GM18909 (cell line): ENCODE data around the gene C4orf36.

Source experiments
- ATAC-seq: cut with Tn5 transposase; IDR thresholded peaks from one replicate; pipeline ENCODE4 v1.9.1; 2021; ENCODE audit warnings: mild to moderate bottlenecking; ENCODE audit not compliant: unreplicated experiment, poor library complexity

C4orf36 gene, protein sequence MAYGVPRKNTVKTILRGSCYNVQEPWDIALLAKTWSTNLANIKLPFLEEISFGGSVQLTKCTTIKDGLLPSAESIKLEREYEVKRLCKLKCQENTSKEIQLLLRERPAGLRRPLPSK

DNA sequence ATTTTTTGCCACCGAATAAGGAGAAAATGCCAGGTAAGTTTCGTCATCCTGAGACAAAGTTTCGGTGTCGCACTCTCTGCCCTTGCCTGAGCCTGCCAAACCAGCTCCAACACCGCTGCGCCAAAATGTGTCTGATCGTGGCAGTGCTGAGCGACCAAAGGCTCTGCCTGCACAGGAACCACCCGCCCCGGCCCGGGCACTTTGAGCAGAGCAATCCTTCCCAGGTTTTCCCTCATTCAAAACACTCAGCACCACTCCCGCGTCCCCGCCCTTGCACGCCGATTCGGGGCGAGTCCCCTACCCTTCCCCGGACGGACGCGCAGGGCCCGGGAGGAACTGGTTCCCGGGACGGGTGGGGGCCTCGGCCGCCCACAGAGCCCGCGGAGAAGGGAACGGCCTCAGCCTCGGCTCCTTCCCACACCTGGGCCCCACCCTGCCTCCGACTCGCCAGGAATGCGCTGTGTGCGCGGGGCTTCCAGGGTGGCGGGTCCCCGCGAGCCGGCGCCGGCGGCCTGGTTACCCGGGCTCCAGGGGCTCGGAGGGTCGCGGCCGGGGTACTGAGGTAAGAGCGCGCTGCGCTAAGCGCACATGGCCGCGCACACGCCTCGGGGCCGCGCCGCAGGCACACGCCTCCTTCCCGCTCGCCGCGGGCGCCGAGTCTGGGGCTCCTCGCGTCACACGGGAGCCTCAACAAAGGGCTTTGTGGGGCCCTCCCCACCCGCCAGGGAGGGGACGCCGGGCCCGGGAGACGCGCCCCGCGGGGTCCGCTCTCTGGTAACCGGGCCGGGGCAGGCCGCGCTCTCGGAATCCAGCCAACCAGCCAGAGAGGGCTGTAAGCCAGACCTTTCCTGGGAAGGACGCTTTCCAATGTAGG lies at the start of gene C4orf36:
TSS of gene C4orf36 (minus strand) at position 661 of the 874 bp plus-strand sequence. CDS start 902 bp downstream, outside the sequence.
- peak; percentile 63 for ATAC-seq

DNA sequence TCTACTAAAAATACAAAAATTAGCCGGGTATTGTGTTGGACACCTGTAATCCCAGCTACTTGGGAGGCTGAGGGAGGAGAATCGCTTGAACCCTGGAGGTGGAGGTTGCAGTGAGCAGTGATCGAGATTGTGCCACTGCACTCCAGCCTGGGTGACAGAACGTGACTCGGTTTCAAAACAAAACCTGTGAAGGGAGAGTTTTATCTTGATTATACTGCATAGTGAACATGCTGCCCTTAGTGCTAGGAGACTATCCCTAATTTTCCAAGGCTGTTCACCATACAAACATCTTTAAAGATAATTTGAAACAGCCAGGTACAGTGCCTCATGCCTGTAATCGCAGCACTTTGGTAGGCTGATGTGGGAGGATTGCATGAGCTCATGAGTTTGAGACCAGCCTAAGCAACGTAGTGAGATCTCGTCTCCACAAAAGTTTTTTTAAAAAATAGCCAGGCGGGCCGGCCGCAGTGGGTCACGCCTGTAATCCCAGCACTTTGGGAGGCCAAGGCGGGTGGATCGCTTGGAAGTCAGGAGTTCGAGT lies 48.8 kb upstream of the C4orf36 start:
- ATAC-seq, result no peak

DNA sequence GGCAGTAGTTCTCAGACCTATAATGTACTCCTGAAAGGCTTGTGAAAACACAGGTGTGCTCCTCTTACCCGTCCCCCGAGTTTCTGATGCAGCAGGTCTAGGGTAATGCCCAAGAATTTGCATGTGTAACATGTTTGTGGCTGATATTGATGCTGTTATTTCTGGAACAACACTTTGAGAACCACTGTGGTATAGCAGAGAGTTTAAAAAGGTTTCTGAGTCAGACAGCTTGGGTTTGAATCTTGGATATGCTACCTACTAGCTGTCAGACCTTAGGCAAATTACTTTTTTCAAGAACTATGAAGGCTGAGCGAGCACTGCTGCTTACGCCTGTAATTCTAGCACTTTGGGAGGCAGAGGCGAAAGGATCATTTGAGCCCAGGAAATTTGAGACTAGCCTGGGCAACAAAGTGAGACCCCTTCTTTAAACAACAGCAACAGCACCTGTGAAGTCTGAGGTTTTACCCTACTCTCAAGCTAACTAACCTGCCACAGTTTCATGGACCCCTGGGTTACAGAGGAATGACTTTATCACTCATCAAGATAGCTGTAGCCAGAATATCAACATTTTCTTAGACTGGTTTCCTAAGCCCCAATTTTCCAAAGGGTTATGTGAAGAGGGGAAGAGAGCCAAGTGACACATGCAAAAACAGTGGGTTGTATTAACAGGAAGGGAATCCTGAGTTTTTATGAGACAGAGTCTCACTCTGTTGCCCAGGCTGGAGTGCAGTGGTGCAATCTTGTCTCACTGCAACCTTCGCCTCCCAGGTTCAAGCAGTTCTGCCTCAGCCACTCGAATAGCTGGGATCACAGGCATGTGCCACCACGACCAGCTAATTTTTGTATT lies 47.7 kb upstream of the C4orf36 start:
- ATAC-seq, result peak; percentile 64

DNA sequence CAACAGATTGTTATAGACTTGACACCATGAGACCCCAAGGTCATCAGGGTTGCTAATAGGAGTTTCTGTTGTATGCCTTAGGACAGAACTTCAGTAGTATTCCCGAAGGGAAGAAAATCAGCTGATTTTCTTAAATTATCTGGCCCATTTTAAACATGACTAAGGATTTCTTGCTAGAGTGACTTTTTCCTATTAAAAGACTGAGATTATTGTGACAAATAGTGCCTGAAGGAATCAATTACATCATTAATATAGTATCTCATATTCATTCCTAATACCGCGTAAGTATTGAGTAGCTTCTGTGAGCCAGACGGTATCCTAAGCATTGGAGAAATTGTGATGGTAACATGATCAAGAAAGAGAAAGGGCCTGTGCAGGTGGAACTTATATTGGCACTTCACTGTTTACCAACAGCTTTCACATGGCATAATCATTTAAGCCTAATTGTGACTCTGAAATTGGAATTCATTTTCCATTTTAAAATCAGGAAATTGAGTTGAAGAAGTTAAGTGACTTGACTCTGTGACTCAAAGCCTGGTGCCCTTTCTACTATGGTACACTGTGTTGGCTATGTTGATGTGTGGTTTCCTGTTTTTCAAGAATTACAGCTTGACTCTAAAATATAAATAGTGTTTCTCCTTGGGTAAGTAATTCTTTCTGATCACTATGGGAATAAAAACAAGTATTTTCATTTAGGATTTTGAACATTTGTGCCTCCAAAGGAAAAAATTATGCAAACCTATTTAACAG lies 46.7 kb upstream of the C4orf36 start:
- ATAC-seq, result no peak

DNA sequence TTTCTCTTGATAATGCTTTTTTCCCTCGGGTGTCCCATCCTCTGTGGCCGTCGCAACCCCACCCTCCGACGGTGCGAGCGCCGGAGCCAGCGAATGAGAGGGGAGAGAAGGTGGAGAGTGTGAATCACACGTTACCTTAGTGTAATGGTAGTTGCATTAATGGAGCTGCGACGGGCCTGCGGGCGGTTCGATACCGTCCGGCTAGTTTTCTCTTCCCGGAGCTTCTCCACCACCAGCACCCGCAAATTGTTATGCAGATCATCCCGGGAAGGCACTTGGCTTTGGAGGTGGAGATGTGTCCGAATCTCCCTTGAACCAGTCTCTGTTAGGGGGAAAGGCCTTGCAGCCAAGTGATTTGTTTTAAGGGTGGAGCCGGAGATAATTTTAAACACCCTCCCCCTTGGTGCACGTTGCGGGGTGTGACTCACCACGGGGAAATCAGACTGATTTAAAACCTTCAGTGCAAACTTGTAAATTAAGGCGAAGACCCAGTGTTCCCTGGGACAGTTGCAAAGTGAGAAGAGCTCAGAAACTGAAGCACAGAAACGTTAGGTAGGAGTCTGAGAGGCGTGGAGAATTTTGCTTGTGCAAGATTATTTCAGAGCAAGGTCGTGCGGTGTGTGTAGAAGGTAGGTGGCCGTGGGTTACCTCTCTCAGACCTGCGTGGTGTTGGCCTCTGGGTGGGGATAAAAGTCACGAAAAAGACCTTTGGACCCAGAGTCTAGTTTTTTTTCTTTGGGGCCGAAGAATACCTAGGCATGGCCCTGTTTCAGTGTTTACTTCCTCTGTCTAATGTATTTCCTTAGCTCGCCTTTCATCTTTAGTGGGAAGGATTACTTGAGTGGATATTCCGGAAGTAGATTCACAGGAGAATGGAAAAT lies 43.9 kb upstream of the C4orf36 start:
- peak; percentile 36 for ATAC-seq

DNA sequence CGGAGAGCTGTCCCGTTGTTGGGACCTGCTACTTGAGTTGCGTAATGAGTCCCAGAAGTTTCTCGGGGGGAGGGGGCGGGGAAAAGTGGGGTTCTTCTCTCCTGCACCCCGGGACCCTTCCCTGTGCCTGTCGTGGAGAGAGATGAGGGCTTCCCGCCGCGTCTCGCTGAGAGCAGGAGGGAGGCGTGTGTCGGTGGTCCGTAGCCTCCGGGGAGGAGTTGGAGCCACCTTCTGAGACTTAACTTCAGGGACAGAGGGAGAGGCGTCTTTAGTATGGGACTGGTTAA lies 43.3 kb upstream of the C4orf36 start:
- ATAC-seq, result no peak

DNA sequence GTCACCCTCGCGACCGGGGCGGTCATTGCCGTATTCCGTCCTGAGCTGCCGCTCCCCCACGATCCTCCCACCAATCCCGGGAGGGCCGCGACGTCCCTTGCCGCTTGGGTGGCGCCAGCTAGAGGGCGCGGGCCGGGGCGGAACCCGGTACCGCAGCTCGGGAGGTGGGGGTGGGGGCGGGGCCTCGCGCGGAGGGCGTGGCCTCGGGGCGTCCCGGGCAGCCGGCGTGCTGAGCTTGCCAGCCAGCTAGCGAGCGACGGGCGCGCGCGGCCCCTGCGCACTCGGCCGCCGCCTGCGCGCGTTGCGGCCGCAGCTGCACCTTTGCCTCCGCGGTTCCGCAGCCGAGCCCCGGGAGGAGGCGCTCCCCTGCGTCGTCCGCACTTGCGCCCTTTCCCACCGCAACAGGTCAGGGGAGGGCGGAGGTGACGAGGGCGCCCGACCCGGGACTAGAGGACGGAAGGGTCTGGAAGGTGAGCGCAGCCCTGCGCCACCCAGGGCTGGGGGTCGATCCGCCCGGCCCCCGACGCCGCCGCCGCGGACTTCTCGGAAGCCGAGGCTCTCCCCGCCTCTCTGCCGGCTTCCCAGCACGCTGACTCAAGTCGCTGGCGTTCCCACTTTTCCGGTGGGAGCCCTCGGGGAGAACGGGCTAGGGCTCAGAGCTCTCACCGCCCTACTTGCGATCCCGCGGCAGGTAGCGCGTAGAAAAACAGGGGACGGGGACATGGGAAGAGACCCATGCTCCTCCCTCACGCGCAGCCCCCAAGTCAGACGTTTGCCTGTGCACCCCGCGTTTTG lies 42.7 kb upstream of the C4orf36 start, which contains the start of gene AFF1:
TSS of gene AFF1 (plus strand) at position 241 of the 795 bp plus-strand sequence. CDS start 13,523 bp downstream, outside the sequence.
- peak; percentile 60 for ATAC-seq

DNA sequence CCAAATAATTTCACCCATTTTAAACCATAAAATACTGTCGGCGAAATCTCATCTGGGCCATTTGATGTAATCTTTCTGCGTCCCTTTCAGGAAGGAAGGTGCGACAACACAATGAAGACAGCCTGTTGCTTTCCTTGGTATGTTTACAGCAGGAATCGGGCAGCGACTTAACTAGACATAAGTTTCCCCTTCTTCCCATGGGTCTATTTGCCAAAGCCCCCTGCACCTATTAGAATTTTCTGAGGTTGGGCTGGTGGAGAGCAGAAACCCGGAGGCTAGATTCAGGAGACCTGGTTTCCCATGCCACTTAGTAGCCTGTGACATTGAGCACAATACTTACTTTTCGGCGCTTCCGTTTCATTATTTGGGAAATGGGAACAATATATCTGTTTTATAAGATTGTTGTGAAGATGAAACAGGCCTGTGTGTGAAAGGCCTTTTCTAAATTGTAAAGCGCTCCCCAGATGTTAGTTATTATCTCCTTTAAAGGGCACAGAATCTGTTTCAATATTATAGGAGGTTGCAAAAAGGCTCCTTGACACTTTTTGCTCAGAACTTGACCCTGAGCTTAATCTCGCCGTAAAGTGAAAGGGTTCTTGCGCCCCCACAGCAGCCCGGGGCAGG lies 42.0 kb upstream of the C4orf36 start:
- no peak for ATAC-seq

DNA sequence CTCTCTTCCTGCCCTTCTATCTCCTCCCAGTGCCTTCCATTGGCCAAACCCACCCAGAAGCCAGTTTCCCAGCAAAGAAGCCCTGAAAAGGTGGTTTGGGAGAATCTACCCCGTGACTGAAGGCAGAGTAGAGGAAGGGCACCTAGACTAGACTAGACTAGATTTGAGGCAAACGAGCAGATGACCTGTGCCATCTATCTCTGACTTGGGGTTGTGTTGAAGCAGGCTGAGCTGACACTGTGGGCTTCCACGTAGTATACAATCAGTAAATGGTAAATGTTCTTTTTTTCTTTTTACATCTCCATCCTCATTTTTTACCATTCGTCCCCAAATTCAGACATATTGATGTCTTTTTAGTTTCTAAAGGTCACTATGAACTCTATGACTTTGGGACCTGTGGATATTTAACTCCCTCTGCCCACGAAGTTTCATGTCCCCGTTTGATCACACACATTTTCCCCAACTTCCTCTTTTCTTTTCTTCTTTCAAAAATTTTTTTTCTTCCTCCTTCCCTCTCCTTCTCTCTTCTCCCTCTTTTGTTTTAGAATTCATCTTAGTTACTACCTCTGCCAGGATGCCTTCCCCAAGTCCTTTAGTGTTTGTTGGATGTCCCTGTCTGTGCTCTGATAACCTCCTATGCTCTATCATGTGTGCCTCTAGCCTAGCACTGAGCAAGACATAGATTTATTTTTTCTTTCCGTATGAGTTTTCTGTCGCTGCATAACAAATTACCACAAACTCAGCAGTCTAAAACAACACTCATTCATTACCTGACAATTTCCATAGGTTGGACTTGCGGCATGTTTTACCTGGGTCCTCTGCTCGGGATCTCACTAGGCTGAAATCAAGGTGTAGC lies 36.4 kb upstream of the C4orf36 start:
- ATAC-seq, result peak; percentile 54

DNA sequence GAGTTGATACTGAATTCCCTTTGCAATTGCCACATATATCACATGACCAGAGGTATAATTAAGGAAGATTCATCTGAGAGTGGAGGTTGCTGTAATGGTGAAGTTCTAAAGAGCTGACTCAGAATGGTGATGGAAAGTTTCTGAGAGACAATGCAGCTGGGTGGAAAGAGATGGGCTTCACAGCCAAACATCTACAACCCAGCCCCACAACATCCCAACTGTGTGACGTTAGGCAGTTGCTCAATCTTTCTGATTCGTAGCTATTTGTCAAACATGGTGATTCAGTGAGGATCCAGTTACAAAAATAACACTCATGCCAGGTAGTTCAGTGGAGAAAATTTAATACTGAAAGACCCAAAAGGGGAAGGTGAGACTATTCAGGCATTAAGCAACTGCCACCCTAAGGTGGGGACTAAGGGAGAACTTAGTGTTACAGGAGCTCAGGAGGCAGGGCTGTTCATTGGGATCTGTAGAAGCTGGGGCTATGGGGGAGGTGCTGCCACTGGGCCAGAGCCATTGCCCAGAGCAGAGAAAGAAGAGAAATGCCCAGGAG lies 35.7 kb upstream of the C4orf36 start:
- ATAC-seq, result peak; percentile 23

DNA sequence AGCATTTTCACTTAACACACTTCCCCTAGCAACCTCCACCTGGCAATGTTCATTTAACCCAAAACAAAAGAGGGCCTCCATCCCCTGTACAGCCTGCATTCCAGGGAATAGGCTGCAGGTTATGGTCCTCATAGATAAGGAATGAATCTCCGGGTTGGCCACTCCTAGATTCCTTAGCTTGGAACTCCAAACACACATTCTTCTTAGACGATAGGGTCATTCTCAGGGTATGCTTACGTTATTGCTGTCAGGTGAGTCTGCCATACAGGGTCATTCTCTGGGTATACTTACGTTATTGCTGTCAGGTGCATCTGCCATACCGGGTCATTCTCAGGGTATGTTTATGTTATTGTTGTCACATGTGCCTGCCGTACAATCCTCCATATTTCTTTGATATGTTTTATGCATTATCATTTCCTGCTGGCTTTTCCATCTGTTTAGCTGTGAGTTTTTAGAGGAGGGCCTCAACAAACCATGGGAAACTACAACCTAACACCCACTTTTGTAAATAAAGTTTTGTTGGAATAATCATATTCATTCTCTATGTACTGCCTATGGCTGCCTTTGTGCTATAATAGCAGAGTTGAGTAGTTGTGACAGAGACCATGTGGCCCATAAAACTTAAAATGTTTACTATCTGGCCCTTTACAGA lies 34.3 kb upstream of the C4orf36 start:
- ATAC-seq, result no peak

DNA sequence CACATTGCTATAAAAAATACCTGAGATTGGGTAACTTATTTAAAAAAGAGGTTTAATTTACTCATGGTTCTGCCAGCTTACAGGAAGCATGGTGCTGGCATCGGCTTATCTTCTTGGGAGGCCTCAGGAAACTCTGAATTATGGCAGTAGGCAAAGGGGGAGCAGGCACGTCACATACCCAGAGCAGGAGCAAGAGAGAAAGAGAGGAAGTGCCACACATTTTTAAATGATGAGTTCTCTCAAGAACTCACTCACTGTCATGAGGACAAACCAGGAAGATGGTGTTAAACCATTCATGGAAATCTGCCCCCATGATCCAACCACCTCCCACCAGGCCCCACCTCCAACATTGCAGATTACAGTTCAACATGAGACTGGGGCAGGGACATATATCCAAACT lies 32.6 kb upstream of the C4orf36 start:
- ATAC-seq, result no peak

DNA sequence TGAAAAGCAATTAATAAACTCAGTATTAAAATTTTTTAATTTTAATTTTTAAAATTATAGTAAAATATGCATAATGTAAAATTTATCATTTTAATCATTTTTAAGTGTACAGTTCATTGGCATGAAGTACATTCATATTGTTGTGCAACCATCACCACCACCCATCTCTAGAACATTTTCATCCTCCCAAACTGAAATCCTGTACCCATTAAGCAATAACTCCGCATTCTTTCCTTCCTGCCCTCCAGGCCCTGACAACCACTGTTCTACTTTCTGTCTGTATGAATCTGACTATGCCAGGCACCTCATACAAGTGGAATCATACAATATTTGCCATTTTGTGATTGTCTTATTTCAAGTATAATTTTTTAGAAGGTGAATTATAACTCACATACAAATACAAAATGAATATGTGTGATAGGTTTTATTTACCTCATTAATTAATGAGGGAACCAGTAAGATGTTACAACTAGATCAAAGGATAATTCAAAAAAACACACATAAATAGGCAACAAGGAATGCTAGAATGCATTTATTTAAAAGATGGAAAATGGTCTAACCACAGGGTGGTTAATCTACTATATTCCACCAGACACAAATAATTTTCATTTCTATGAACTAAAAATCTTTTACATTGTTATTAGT lies 29.5 kb upstream of the C4orf36 start:
- ATAC-seq, result no peak

DNA sequence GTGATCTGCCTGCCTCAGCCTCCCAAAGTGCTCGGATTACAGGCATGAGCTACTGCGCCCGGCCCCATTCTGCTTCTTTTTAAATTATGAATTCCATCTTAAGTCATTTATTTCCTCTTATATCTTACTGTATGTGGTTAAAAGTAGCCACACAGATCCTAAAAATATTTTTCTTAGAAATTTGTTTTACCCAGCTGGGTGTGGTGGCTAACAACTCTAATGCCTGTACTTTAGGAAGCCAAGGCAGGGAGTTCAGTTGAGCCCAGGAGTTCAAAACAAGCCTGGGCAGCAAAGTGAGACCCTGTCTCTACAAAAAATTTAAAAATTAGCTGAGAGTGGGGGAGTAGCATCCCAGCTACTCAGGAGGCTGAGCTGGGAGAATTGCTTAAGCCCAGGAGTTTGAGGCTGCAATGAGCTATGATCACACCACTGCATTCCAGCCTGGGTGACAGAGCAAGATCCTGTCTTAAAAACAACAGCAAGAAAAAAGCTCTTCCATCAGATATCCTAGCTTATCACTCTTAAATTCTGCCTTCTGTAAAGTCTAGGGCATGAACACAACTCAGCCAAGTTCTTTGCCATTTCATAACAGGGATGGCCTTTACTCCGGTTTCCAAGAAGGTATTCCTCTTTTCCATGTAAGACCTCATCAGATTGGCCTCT lies 27.5 kb upstream of the C4orf36 start:
- no peak for ATAC-seq

DNA sequence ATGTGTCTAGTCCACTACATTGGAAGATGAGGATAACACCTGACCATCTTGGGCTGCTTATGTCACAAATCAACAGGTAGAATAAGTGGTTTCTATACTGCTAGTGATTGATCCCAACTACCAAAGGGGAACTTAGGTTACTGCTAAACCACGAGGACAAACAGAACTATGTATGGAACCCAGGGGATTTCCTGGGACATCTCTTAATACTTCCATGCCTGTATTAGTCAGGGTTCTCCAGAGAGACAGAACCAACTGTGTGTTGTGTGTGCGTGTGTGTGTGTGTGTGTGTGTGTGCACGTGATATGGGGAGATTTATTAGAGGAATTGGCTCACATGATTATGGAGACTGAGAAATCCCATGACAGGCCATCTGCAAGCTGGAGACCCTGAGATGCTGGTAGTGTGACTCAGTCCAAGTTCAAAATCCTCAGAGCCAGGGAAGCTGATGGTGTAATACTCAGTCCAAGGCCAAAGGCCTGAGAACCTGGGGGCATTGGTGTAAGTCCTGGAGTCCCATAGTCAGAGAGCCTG lies 26.4 kb upstream of the C4orf36 start:
- ATAC-seq, result no peak
